Measurements from ENCODE around the gene TMEM269.

DNA sequence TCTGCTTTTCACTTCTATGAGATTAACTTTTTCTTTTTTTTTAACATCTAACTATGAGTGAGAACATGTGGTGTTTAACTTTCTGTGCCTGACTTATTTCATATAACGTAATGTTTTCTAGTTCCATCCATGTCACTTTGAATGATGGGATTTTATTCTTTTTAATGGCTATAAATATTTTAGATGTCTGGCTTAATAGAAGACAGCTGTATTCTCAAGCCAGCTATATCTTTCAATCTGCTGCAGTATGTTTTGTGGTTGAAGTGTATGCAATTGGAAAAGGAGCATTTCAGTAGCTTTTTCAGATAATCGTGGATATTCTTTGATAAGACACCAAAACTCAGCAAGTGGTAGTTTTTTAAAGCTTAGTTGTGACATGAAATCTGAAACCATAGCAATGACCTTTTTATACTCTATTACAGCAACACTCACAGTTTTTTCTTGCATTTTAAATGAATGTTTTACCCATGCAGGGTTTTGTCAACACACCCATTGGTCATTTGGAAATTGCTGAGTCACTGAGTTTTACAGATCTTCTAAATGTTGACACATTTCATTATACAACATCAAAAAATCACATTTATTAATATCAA, 38.1 kb downstream of the TMEM269 start:
- TF ChIP-seq, protein P1, sequence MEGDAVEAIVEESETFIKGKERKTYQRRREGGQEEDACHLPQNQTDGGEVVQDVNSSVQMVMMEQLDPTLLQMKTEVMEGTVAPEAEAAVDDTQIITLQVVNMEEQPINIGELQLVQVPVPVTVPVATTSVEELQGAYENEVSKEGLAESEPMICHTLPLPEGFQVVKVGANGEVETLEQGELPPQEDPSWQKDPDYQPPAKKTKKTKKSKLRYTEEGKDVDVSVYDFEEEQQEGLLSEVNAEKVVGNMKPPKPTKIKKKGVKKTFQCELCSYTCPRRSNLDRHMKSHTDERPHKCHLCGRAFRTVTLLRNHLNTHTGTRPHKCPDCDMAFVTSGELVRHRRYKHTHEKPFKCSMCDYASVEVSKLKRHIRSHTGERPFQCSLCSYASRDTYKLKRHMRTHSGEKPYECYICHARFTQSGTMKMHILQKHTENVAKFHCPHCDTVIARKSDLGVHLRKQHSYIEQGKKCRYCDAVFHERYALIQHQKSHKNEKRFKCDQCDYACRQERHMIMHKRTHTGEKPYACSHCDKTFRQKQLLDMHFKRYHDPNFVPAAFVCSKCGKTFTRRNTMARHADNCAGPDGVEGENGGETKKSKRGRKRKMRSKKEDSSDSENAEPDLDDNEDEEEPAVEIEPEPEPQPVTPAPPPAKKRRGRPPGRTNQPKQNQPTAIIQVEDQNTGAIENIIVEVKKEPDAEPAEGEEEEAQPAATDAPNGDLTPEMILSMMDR (conservative IDR thresholded peaks at IDR 0.05; ENCODE audit: low read depth, low read length), result no peak
- TF ChIP-seq EZH2 (IDR thresholded peaks at IDR 0.05; ENCODE audit: borderline replicate concordance, low read depth, low read length, poor library complexity, severe bottlenecking), result no peak

Measured in A673 (cell line).